HG03432 (cell line): ENCODE results near the gene KRTAP7-1.

Source experiments
- ATAC-seq: cut with Tn5 transposase; IDR thresholded peaks from one replicate; pipeline ENCODE4 v1.9.1; 2021; ENCODE audit warnings: mild to moderate bottlenecking, moderate library complexity; ENCODE audit not compliant: unreplicated experiment

Gene KRTAP7-1

GRCh38 chr21:30829659-30830058, at the start of gene KRTAP7-1:
Gene KRTAP7-1, minus strand, starts transcription at chr21:30829759. Its CDS starts 61 bp downstream, at chr21:30829698.
- ATAC-seq, result no peak

DNA sequence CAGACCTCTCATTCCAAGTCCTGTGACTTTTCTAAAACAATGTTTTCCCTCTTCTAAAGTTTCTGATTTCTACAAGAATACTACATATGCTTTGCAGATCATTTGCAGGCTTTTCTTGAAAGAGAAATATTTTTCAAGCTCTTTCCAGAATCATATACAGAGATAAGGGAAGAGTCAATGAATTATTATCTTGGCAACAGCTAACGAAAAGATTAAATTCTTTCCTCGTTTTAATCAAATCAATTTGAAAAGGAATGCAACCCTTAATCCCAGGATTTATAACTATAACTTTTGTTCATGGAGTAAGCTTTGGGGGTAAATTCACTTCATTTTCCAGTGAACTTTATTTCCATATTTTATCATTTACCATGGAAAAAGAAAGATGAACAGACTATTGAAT, 45.0 kb upstream of the KRTAP7-1 start:
- ATAC-seq, result no peak

DNA sequence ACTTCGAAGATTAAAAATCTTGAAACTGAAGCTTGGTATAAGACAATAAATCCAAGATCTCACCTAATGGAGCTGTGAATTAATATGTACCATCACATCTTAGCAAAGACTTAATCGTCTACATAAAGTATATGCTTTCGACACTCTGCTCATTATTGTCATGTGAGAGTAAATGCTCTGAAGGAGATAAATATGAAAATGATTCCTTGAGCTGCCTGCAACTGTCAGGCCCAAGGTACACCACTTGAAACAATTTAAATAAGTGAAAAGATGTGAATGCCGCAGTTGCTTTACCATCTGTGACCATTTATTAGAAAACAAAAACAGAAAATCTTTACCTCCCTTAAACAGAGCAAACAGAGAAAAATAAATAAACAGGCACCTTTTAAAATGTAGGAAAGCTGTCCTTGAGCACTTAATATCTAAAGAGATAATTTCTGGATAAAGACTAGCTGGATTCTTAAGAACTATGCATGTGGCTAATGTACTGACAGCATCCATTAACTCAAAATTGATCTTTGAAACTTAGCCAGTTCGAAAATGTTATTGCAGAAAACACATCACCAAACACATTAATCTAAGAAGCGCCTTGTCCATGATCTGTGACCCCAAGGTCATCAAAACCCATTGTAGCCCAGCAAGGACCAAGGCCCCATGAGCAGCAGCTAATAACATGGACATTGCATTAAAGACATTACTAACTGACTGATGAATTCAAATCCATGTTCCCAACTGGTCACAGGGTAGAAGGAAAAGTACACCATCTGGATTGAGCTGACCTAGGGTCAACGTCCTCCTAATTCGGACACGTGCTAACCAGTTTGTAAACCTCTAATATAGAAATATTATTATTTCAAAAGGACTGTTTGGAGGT, 18.3 kb upstream of the KRTAP7-1 start:
- no peak for ATAC-seq

DNA sequence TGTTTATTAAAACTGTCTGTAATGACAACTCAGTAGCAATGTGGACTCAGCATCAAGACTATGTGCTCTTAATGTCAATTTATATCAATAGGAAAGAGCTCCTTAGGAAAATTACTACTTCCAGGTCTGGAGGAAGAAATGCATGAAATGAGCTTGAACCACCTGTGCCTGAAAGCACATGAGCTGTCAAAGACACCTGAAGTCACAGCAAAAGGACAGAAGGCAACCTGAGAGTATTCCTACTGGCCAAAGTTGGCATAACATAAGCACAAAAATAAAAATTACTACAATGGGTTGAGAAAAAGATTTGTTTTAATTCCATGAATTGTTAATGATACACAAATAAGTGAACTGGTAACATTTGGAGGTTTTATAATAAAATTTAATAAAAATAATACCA, 13.4 kb upstream of the KRTAP7-1 start:
- no peak for ATAC-seq

DNA sequence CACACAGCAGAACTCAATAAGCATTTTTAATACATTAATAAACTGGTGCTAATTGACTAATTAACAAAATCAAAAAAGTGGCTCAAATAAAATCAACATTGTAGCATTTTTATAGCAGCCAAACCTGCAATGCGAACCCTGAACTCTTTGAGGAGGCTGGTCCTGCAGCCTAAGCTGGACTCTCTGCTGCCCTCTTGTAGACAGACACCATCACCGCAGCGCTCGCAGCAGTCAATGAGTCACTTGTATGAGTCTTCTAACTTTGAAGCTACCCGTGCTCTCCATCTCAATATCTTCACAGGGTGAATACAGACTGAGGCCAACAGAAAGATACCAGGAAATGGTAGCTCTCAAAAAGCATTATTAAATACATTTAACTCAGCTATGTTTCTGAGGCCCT, 9.7 kb upstream of the KRTAP7-1 start:
- ATAC-seq, result no peak

DNA sequence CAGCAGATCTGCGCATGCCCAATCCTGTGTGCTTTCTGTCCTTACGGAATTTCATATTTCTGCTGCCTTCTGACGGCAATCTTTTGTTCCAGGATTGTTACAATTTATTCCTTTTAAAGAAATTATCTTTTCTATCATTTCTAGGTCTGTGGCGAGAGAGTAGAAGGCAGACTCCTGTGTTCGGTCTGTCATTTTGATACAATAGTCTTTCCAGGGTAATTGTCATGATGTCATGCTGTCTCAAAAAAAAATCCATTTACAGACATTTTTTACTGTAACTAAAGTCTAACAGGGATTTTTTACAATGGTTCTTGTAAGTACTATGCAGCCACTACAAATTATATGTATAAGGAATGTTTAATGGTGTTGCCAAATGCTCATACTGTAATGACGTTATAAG, 9.0 kb upstream of the KRTAP7-1 start:
- ATAC-seq, result no peak

DNA sequence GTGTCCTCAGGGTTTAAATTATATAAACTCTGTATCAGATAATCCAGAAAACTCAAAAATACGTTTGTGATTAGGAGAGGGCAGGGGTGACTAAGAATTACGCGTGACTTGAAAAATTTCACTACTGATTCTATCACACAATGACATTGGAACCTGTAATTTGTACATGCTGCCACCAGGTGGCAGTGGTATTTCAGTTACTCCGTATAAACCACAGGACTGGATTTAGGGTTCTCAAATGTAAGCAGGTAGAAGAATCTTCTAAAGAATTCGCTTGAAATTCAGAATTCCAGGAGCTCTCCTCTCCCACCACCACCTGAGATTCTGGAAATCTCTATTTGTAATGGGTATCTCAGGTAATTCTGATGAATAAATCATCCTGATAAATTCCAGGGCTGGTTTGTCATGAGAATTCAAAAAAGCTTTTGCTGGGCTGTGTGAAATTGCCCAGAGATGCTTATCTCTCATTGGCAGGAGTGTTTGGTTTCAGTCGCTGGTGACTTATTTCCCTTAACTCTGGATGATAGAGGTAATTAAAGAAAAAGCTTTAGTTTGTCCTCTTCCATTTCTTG, 1.7 kb upstream of the KRTAP7-1 start:
- no peak for ATAC-seq

DNA sequence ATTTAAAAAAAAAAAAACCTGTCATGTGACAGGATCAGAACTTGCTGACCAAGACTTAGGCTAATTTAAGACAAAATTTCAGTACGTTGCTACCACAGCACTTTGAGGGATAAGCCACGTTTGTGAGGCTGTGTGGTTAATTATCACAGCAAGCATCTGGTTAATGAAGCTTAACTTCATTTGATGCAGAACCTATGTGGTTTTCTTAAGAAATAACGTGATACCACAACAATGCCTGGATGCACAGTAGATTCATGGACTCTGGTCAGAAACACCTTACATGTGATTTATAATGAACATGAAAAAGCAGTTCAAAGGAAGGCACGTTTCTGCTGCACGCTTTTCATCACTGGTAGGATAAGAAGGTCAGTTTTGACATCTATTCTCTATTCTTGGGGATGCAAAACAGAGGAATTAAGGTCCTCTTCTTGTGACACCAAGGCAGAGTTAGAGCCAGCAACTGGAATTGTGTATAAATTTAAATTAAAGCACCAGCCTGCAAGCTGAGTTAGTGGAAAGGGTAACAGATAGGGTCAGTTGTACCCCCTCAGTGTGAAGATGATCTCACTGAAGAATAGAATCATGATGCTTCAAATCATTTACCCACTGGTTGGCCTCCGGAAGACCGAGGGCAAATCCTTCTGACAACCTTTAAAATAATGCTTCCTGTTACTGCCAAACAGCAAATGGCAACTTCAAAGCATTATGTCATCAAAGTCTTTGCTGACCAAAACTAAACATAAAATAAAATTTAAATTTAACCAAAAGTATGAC, 10.5 kb downstream of the KRTAP7-1 start:
- ATAC-seq, result no peak

DNA sequence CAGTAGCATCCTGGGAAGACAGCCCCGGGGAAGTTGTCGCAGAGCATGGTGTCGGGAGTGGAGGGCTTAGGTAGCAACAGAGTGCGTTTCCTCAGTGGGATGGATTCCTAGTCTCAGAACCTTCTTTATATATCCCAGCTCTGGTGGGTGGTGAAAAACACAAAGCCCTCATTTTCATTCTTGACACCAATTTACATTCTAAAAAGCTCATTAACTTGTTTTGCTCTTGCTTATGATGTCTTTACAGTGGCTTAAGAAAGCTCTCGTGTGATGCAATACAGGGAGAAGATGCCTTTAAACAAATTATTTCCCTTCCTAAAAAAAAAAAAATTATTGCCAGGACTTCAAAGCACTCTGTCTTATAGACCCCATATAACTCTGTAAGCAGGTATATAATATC, 16.4 kb downstream of the KRTAP7-1 start, which contains the start of gene KRTAP8-1:
Gene KRTAP8-1 (minus strand): TSS at position 101 of the 400 bp plus-strand sequence. CDS start 54 bp downstream, at position 47.
- no peak for ATAC-seq

- no peak for ATAC-seq
These were observed 29.0 kb downstream of the KRTAP7-1 start for GRCh38 chr21:30800605-30801004.

DNA sequence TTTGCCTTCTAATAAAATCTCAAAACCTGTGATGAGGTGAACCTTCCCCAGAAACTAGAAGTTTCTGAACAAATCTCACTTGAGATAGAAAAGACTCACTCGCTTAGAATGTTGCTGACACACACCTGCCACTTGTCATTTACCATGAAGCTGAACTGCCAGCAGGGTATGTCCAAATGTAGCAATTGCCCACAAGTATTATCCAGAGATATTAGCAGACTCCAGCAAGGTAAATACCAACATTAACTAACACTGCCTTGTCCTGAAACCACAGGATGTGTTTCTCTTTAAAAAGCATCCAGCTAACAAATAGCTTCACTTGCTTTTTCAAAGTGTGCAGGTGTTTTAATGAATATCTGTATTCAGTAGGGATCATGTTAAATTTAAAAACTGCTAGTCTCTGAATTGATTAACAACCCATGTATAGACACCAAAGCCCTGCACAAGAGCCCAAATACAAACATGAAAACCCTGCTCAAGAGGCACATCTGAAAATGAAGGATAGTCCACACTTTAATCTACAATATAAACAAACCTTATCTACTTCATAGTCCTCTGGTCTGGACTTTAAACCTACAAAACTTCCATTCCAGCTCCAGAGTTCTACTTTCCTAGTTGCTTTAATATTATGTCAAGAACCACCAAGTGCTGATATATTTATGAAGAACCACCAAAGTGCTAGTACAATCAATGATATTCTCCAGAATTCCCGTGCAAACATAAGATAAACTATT, 35.8 kb downstream of the KRTAP7-1 start:
- ATAC-seq, result no peak

DNA sequence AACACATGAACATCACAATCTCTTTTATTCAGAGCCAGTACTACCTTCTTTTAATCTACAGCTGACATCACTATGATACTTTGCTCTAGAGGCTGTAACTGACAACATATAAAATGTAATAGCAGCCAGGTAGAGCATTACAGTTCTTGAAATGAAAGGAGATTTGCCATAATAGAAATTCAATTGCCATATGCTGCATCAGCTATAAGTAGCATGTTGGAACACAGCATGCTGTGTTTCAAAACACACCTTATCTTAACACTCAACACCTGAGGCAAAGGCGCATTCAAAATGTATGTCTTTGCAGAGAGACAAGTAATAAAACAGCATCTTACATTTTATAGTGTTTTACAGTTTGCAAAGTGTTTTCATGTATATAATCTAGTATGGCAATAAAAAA, 50.3 kb downstream of the KRTAP7-1 start:
- ATAC-seq, result no peak
